K562 (cell line): ENCODE results near the gene TRIM40. TPM values are rescaled to one million over a fixed set of nuclear protein-coding genes. Genes with fewer than 3 reads are reported as not detected.

Experiments
- ATAC-seq: fragments of 200-7000 bp; cut with Tn5 transposase; 3 replicates; pipeline ENCODE4 v1.9.1; 2020; ENCODE audit warnings: moderate library complexity
- BruUV-seq: library from RNA; stranded (reverse); fragments of 400-500 nt; replicated peaks from 2 replicates; lab custom pipeline; 2021; lab: Mats Ljungman, UMichigan
- CTCF ChIA-PET: fragments of 300-600 bp; formaldehyde crosslinking; extraction: SDS; loops from one replicate; lab custom pipeline; 2021; ENCODE audit warnings: low intra/inter-chr PET ratio; lab: Yijun Ruan, JAX
- POLR2A ChIA-PET: fragments of 300-600, 350-650 bp; sonication (Branson Sonifier 250); formaldehyde crosslinking; extraction: SDS; loops from one replicate; lab custom pipeline; 2021; ENCODE audit warnings: antibody characterized with exemption, inconsistent platforms; lab: Yijun Ruan, JAX
- DNase-seq, 4 experiments: peaks; one replicate each; pipeline versions ENCODE4 v3.0.0 to v3.0.0-alpha.2; 2011 to 2018; ENCODE audit warnings: low spot score in 3 of 4, mixed read lengths in 3 of 4; ENCODE audit errors: extremely low read depth in 1 of 4
- FAIRE-seq: peaks from 2 replicates; lab custom pipeline; 2011; peaks lifted over from hg19 to GRCh38; lab: Jason Lieb, UNC
- H2AFZ ChIP-seq: 2 replicates; pipeline ENCODE4 v1.6.0; 2011; ENCODE audit warnings: low read depth, low read length, control low read depth, inconsistent platforms
- H3K27ac ChIP-seq: fragments of 200-600 bp; 3 replicates; pipeline ENCODE4 v1.8.0; 2011; ENCODE audit warnings: low read depth, mild to moderate bottlenecking, control low read depth, inconsistent platforms, low read length, moderate library complexity, mixed read lengths; ENCODE audit errors: extremely low read depth
- H3K27me3 ChIP-seq, 2 experiments: fragments of 300-600 bp in 1 of 2; 2 replicates in 1 of 2; 3 replicates in 1 of 2; pipeline versions ENCODE4 v1.6.0 to v1.8.0; 2011; ENCODE audit warnings: inconsistent platforms in 2 of 2, low read length in 2 of 2, mild to moderate bottlenecking in 1 of 2, mixed read lengths in 1 of 2, moderate library complexity in 1 of 2; ENCODE audit not compliant: control insufficient read depth in 2 of 2, insufficient read depth in 2 of 2
- H3K36me3 ChIP-seq: fragments of 300-600 bp; 3 replicates; pipeline ENCODE4 v1.8.0; 2011; ENCODE audit warnings: mild to moderate bottlenecking, low read length, inconsistent platforms; ENCODE audit not compliant: control insufficient read depth, insufficient read depth
- H3K4me1 ChIP-seq, 2 experiments: fragments of 200-600 bp in 1 of 2; replicated peaks in 1 of 2; 2 replicates in 1 of 2; 3 replicates in 1 of 2; pipeline versions ENCODE4 v1.5.1 to v1.8.0; 2011; ENCODE audit warnings: inconsistent platforms in 2 of 2, low read length in 2 of 2, mild to moderate bottlenecking in 1 of 2, mixed read lengths in 1 of 2, moderate library complexity in 1 of 2; ENCODE audit not compliant: control insufficient read depth in 2 of 2, insufficient read depth in 2 of 2
- H3K4me2 ChIP-seq: 2 replicates; pipeline ENCODE4 v1.6.1; 2011; ENCODE audit warnings: low read length, control low read depth, inconsistent platforms, mixed read lengths; ENCODE audit not compliant: insufficient read depth
- H3K4me3 ChIP-seq: fragments of 200-600 bp; sonication (generic), shearing (Covaris generic); 2 replicates; pipeline ENCODE4 v1.5.1; 2016; ENCODE audit warnings: control low read depth, inconsistent platforms
- H3K79me2 ChIP-seq: fragments of 200-600 bp; 3 replicates; pipeline ENCODE4 v1.8.0; 2011; ENCODE audit warnings: low read length, inconsistent platforms; ENCODE audit not compliant: control insufficient read depth, insufficient read depth
- H3K9ac ChIP-seq, 2 experiments: 2 replicates each; pipeline versions ENCODE4 v1.6.0 to v1.6.1; 2011; ENCODE audit warnings: low read depth in 2 of 2, low read length in 2 of 2, control low read depth in 1 of 2, inconsistent platforms in 1 of 2, mild to moderate bottlenecking in 1 of 2, mixed read lengths in 1 of 2; ENCODE audit not compliant: insufficient read depth in 1 of 2
- H3K9me1 ChIP-seq: one replicate; pipeline ENCODE4 v1.6.0; 2011; ENCODE audit warnings: inconsistent platforms, mild to moderate bottlenecking, low read length, moderate library complexity; ENCODE audit not compliant: control insufficient read depth, insufficient read depth
- H3K9me3 ChIP-seq: replicated peaks from 2 replicates; pipeline ENCODE4 v1.5.1; 2011; ENCODE audit warnings: low read depth, low read length, inconsistent platforms; ENCODE audit not compliant: control insufficient read depth, insufficient read depth
- H4K20me1 ChIP-seq: replicated peaks from 2 replicates; pipeline ENCODE4 v1.6.1; 2011; ENCODE audit warnings: low read length, inconsistent platforms, mixed read lengths; ENCODE audit not compliant: control insufficient read depth, insufficient read depth
- FOXA3 ChIP-seq, 2 experiments: fragments of 450-650 bp in 1 of 2; sonication (generic) in 1 of 2; formaldehyde crosslinking; IDR thresholded peaks in 1 of 2; conservative IDR thresholded peaks in 1 of 2; 2 replicates each; pipeline versions ENCODE4 v1.4.0 to v1.8.0; 2020 to 2022; ENCODE audit warnings: mild to moderate bottlenecking in 2 of 2, missing genetic modification reagents in 1 of 2
- L3MBTL2 ChIP-seq: fragments of 450-650 bp; IDR thresholded peaks from 2 replicates; pipeline ENCODE4 v1.6.1; 2016; ENCODE audit warnings: mild to moderate bottlenecking, moderate library complexity
- POLR2A ChIP-seq: fragments of 450-650 bp; conservative IDR thresholded peaks from 2 replicates; pipeline ENCODE4 v1.6.1; 2016
- SMARCE1 ChIP-seq: fragments of 450-650 bp; IDR thresholded peaks from 2 replicates; pipeline ENCODE4 v1.7.1; 2016; ENCODE audit warnings: mild to moderate bottlenecking
- VEZF1 ChIP-seq: fragments of 200-800 bp; sonication (Bioruptor generic); IDR thresholded peaks from 2 replicates; pipeline ENCODE4 v1.6.1; 2017; ENCODE audit warnings: missing genetic modification characterization, missing compliant biosample characterization
- ZBTB49 ChIP-seq: sonication (generic); formaldehyde crosslinking; IDR thresholded peaks from 2 replicates; pipeline ENCODE4 v1.8.0; 2022; ENCODE audit warnings: missing genetic modification reagents, mild to moderate bottlenecking, borderline replicate concordance
- ZNF507 ChIP-seq: conservative IDR thresholded peaks from 2 replicates; pipeline ENCODE4 v1.6.1; 2017; ENCODE audit warnings: missing genetic modification characterization, missing compliant biosample characterization
- ZNF830 ChIP-seq: fragments of 250-450 bp; sonication (Bioruptor Pico); IDR thresholded peaks from 2 replicates; pipeline ENCODE4 v1.5.0; 2021; ENCODE audit warnings: mild to moderate bottlenecking
- WGBS: fragments of 100-300 bp; shearing (Covaris generic); methylation state at CpG from one replicate; pipeline ENCODE4 v1.1.6; 2016; ENCODE audit warnings: low coverage, mixed read lengths; ENCODE audit not compliant: insufficient coverage; ENCODE audit errors: missing lambda C conversion rate; 5-methylcytosine and 5-hydroxymethylcytosine counted together
- in situ Hi-C: fragments of 300-500 bp; cut with MboI; formaldehyde crosslinking; loops from 4 replicates; pipeline ENCODE4 v1.15.0; 2018; ENCODE audit warnings: inconsistent platforms, mixed read lengths
- intact Hi-C: fragments of 100-400 bp; cut with micrococcal nuclease; formaldehyde crosslinking; loops from 2 replicates; pipeline ENCODE4 v1.14.2; 2022
- polyA plus RNA-seq, 8 experiments: library from polyadenylated mRNA; depleted of rRNA in 4 of 8; stranded (reverse) in 5 of 8; unstranded in 3 of 8; fragments of >200 nt; fragmentation: Nextera tagmentation in 2 of 8; fragmentation: Illumina TruSeq in 1 of 8; extraction: Ambion mirVana in 2 of 8; extraction: Trizol in 1 of 8; gene quantifications; 2 replicates each; pipeline versions ENCODE4 v1.2.1 to v1.2.3, GENCODE V29; 2011 to 2014; ENCODE audit warnings: inconsistent platforms in 1 of 8, missing spikeins in 1 of 8
- total RNA-seq, 7 experiments: library from RNA; depleted of rRNA in 6 of 7; stranded (reverse); fragments of >200 nt in 6 of 7; fragmentation: Illumina TruSeq in 2 of 7; extraction: Trizol in 2 of 7; gene quantifications; 2 replicates each; pipeline versions ENCODE4 v1.2.1 to v1.2.3, GENCODE V29; 2011 to 2021; ENCODE audit warnings: low replicate concordance in 1 of 7
- TF ChIP-seq, protein P1 (sequence below): fragments of 250-450 bp; sonication (Bioruptor Pico); IDR thresholded peaks from 2 replicates; pipeline ENCODE4 v1.8.0; 2021; ENCODE audit warnings: borderline replicate concordance, mild to moderate bottlenecking, moderate library complexity; ENCODE audit not compliant: poor library complexity, severe bottlenecking
- TF ChIP-seq, protein P2 (sequence below): sonication (generic); formaldehyde crosslinking; IDR thresholded peaks from 2 replicates; pipeline ENCODE4 v1.8.1; 2023; ENCODE audit warnings: missing genetic modification reagents, mild to moderate bottlenecking, borderline replicate concordance

Gene TRIM40
- total and polyA plus RNA-seq, 9 of the 15 experiments (the other 6 are each of a cell fraction or from before 2014, with no cell fraction given) = 0.04 to 0.08 TPM; not detected in 7

DNA sequence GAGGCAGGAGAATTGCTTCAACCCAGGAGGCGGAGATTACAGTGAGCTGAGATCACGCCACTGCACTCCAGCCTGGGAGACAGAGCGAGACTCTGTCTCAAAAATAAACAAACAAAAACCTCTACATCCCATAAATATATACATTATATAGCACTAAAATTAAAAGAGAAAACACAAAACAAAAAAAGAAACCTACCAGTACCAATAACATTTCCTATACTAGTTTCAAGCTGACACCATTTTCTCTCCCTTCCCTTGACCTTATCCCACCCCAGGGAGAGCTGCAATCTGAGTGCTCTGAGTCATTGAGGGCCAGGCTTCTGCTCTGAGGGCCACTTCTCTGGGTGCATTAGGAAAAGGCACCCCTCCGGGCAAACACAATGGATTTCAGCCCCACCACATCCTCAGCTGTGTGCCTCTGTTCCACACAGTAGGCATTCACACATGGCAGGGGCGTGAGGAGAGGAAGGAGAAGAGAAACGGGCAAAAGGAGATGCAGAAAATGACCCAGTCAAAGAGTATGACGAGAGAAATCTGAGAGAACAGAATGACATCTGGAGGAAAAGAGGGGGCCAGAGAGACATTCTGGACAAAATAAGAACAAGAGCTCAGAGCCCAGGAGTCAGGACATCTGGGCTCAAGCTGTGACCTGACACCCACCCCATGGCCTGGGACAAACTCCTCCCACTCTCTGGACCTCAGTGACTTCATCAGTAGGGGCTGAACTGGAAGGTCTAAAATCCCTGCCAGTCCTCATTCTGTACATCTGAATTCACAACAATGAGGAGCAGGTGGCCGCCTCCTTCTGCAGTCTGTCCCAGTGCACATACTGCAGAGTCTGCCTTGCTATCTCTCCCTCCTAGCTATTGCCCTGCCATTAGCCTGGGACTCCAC is 59.1 kb downstream of the TRIM40 start (continued):
- TF ChIP-seq VEZF1 = no peak
- no peak for TF ChIP-seq FOXA3 (CRISPR knock-in tag; conservative IDR thresholded peaks at IDR 0.05 in 1 of 2, IDR thresholded peaks at IDR 0.05 in 1 of 2)

GRCh38 chr6:30195951-30196350 is 60.0 kb downstream of the TRIM40 start:
- H3K27ac ChIP-seq = no peak overlapping the region
- no peaks in the 10 kb centered on the region; the same call in 1 of the 2 replicates for H4K20me1 ChIP-seq
- peaks cover 30 to 47% of the 10 kb centered on the region in 2 experiments for H3K27me3 ChIP-seq
- H3K9me3 ChIP-seq = no peaks in the 10 kb centered on the region
- no peak overlapping the region for H3K9ac ChIP-seq
- intact Hi-C loops = no loop called here
- CTCF ChIA-PET = no interaction called here
- FAIRE-seq (no peak), DNase-seq (no peak), ATAC-seq (no peak)
- no peaks in the 10 kb centered on the region for H3K36me3 ChIP-seq
- H3K4me3 ChIP-seq = no peak overlapping the region
- H3K4me1 ChIP-seq = peaks cover 0 to 10% of the 10 kb centered on the region in 2 experiments; a peak in 2 of 5 replicates
- H3K9me1 ChIP-seq = no peaks in the 10 kb centered on the region
- WGBS = 23% methylated on average over 1 of the region's 1 CpG
- no peak overlapping the region for H3K4me2 ChIP-seq
- in situ Hi-C loops = no loop called here
- no TSS peak for BruUV-seq
- POLR2A ChIA-PET = interaction anchor here (0.7 kb wide), 2 partner anchors 9 to 230 kb away, joined by 3 read pairs; no protein-coding TSS in a partner anchor
- H2AFZ ChIP-seq = no peak overlapping the region
- H3K79me2 ChIP-seq = no peaks in the 10 kb centered on the region
- TF ChIP-seq ZNF830 (CRISPR knock-in tag) (no peak), POLR2A (no peak), SMARCE1 (no peak), ZBTB49 (CRISPR knock-in tag) (no peak), ZNF507 (no peak), L3MBTL2 (no peak)
- TF ChIP-seq, protein P1, sequence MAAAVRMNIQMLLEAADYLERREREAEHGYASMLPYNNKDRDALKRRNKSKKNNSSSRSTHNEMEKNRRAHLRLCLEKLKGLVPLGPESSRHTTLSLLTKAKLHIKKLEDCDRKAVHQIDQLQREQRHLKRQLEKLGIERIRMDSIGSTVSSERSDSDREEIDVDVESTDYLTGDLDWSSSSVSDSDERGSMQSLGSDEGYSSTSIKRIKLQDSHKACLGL (CRISPR knock-in tag) = no peak
- TF ChIP-seq, protein P2, sequence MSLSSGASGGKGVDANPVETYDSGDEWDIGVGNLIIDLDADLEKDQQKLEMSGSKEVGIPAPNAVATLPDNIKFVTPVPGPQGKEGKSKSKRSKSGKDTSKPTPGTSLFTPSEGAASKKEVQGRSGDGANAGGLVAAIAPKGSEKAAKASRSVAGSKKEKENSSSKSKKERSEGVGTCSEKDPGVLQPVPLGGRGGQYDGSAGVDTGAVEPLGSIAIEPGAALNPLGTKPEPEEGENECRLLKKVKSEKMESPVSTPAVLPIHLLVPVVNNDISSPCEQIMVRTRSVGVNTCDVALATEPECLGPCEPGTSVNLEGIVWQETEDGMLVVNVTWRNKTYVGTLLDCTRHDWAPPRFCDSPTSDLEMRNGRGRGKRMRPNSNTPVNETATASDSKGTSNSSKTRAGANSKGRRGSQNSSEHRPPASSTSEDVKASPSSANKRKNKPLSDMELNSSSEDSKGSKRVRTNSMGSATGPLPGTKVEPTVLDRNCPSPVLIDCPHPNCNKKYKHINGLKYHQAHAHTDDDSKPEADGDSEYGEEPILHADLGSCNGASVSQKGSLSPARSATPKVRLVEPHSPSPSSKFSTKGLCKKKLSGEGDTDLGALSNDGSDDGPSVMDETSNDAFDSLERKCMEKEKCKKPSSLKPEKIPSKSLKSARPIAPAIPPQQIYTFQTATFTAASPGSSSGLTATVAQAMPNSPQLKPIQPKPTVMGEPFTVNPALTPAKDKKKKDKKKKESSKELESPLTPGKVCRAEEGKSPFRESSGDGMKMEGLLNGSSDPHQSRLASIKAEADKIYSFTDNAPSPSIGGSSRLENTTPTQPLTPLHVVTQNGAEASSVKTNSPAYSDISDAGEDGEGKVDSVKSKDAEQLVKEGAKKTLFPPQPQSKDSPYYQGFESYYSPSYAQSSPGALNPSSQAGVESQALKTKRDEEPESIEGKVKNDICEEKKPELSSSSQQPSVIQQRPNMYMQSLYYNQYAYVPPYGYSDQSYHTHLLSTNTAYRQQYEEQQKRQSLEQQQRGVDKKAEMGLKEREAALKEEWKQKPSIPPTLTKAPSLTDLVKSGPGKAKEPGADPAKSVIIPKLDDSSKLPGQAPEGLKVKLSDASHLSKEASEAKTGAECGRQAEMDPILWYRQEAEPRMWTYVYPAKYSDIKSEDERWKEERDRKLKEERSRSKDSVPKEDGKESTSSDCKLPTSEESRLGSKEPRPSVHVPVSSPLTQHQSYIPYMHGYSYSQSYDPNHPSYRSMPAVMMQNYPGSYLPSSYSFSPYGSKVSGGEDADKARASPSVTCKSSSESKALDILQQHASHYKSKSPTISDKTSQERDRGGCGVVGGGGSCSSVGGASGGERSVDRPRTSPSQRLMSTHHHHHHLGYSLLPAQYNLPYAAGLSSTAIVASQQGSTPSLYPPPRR (CRISPR knock-in tag) = no peak
